Smooth muscle cell (in vitro differentiated cells): ENCODE results near the gene HMCN2. TPM values are rescaled to one million over a fixed set of nuclear protein-coding genes. Genes with fewer than 3 reads are reported as not detected.

Source experiments
- DNase-seq: peaks from one replicate; lab custom pipeline; 2025; ENCODE audit not compliant: unreplicated experiment; lab: John Stamatoyannopoulos, UW
- H2AFZ ChIP-seq: fragments of 200-600 bp; sonication (generic); 2 replicates; pipeline ENCODE4 v1.6.0; 2016; ENCODE audit warnings: antibody characterized with exemption, low read depth, mild to moderate bottlenecking
- H3F3A ChIP-seq: fragments of 200-600 bp; sonication (generic); 2 replicates; pipeline ENCODE4 v1.6.0; 2017; ENCODE audit warnings: antibody characterized with exemption, low read depth
- H3K27ac ChIP-seq: fragments of 200-600 bp; sonication (generic); 2 replicates; pipeline ENCODE4 v1.5.1; 2016; ENCODE audit warnings: low read depth, mild to moderate bottlenecking
- H3K27me3 ChIP-seq: fragments of 200-600 bp; sonication (generic); 2 replicates; pipeline ENCODE4 v1.6.1; 2016; ENCODE audit warnings: low read depth, mild to moderate bottlenecking
- H3K36me3 ChIP-seq: fragments of 200-600 bp; sonication (generic); 2 replicates; pipeline ENCODE4 v1.5.1; 2016; ENCODE audit warnings: low read depth
- H3K4me1 ChIP-seq: fragments of 200-600 bp; sonication (generic); 2 replicates; pipeline ENCODE4 v1.5.1; 2016; ENCODE audit warnings: low read depth
- H3K4me2 ChIP-seq: fragments of 200-600 bp; sonication (generic); 2 replicates; pipeline ENCODE4 v1.6.0; 2016; ENCODE audit warnings: mild to moderate bottlenecking
- H3K4me3 ChIP-seq: fragments of 200-600 bp; sonication (generic); 2 replicates; pipeline ENCODE4 v1.5.1; 2016; ENCODE audit warnings: mild to moderate bottlenecking
- H3K79me2 ChIP-seq: fragments of 200-600 bp; sonication (generic); 2 replicates; pipeline ENCODE4 v1.6.0; 2016; ENCODE audit warnings: low read depth, mild to moderate bottlenecking
- H3K9ac ChIP-seq: fragments of 200-600 bp; sonication (generic); 2 replicates; pipeline ENCODE4 v1.6.0; 2016; ENCODE audit warnings: low read depth
- H3K9me3 ChIP-seq: fragments of 200-600 bp; sonication (generic); replicated peaks from 2 replicates; pipeline ENCODE4 v1.5.1; 2016; ENCODE audit warnings: low read depth
- H4K20me1 ChIP-seq: fragments of 200-600 bp; sonication (generic); 2 replicates; pipeline ENCODE4 v1.6.0; 2016; ENCODE audit warnings: low read depth
- WGBS: methylation state at CpG from one replicate; pipeline ENCODE4 v1.1.7; 2016; ENCODE audit warnings: low lambda C conversion rate; 5-methylcytosine and 5-hydroxymethylcytosine counted together
- polyA plus RNA-seq: library from polyadenylated mRNA; unstranded; fragments of >200 nt; fragmentation: Nextera tagmentation; extraction: Ambion mirVana; gene quantifications from 2 replicates; pipeline ENCODE4 v1.2.1, GENCODE V29; 2016
- total RNA-seq: library from RNA; depleted of rRNA; stranded (reverse); fragments of >200 nt; gene quantifications from 2 replicates; pipeline ENCODE4 v1.2.3, GENCODE V29; 2014
- TF ChIP-seq, protein P1 (sequence below): fragments of 200-600 bp; sonication (generic); IDR thresholded peaks from 2 replicates; pipeline ENCODE4 v1.5.1; 2017; ENCODE audit warnings: borderline replicate concordance, mild to moderate bottlenecking, antibody characterized with exemption; ENCODE audit not compliant: insufficient read depth, poor library complexity, severe bottlenecking

The HMCN2 gene
- total and polyA plus RNA-seq, 2 experiments from 2014 or later: under 0.01 TPM; not detected in 1

DNA sequence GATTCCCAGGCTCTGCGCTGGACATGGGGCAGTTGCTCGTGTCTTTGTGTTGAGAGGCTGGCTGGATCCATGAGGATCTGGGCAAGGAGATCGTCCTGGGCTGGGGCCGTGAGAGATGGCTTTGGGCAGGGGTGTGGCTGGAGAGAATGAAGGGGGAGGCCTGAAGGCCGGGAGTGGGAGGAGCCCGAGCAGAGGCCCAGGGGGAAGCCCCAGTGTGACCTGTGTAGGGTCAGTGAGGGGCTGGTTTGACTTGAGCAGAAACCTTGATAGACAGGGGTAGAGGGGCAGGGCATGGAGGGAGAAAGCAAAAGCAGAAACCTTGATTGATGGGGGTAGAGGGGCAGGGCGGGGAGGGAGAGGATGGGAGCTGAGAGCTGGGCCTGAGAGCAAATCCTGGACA is 124.8 kb downstream of the HMCN2 start:
- Histone ChIP-seq H3F3A (no peaks in the 10 kb centered on the region), H3K4me3 (no peak overlapping the region), H3K27me3 (no peaks in the 10 kb centered on the region), H2AFZ (no peak overlapping the region), H3K9ac (no peak overlapping the region), H3K36me3 (no peaks in the 10 kb centered on the region), H3K27ac (no peak overlapping the region), H3K79me2 (no peaks in the 10 kb centered on the region), H3K4me1 (peaks cover 4% of the 10 kb centered on the region), H4K20me1 (no peaks in the 10 kb centered on the region), H3K4me2 (no peak overlapping the region), H3K9me3 (no peaks in the 10 kb centered on the region)
- DNase-seq: no peak
- TF ChIP-seq, protein P1, sequence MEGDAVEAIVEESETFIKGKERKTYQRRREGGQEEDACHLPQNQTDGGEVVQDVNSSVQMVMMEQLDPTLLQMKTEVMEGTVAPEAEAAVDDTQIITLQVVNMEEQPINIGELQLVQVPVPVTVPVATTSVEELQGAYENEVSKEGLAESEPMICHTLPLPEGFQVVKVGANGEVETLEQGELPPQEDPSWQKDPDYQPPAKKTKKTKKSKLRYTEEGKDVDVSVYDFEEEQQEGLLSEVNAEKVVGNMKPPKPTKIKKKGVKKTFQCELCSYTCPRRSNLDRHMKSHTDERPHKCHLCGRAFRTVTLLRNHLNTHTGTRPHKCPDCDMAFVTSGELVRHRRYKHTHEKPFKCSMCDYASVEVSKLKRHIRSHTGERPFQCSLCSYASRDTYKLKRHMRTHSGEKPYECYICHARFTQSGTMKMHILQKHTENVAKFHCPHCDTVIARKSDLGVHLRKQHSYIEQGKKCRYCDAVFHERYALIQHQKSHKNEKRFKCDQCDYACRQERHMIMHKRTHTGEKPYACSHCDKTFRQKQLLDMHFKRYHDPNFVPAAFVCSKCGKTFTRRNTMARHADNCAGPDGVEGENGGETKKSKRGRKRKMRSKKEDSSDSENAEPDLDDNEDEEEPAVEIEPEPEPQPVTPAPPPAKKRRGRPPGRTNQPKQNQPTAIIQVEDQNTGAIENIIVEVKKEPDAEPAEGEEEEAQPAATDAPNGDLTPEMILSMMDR: no peak
- 67% methylated on average over 6 of the region's 7 CpGs for WGBS

DNA sequence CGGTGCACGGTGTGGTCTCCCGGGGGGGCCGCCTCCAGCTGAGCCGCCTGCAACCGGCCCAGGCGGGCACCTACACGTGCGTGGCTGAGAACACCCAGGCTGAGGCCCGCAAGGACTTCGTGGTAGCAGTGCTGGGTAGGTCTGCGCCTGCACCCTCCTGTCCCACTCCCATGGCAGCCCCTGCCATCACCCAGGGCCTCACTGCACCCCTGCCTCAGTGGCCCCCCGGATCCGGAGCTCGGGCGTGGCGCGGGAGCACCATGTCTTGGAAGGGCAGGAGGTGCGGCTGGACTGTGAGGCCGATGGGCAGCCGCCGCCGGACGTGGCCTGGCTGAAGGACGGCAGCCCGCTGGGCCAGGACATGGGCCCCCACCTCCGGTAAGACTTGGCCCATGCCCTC is 125.4 kb downstream of the HMCN2 start:
- H4K20me1 ChIP-seq: no peaks in the 10 kb centered on the region
- H3K4me3 ChIP-seq: no peak overlapping the region
- WGBS: 97% methylated on average over 26 of the region's 27 CpGs

DNA sequence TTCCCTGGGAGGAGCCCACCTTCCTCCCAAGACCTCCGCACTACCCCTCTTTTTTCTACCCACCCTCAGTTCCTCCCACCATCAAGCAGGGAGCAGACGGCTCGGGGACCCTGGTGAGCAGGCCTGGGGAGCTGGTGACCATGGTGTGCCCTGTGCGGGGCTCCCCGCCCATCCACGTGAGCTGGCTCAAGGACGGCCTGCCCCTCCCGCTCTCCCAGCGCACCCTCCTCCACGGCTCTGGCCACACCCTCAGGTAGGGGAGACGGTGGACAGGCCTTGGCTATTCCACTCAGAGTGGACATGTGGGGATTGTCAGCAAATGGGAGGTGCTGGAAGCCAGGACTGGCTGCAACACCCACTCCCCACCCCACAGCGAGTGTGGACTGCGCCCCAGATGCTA is 126.3 kb downstream of the HMCN2 start:
- peaks cover 4% of the 10 kb centered on the region for H3K4me1 ChIP-seq
- no peak for DNase-seq
- no peak overlapping the region for H3K4me2 ChIP-seq
- H3K79me2 ChIP-seq: no peaks in the 10 kb centered on the region
- no peaks in the 10 kb centered on the region for H3K9me3 ChIP-seq
- 94% methylated on average over 13 of the region's 13 CpGs for WGBS
- TF ChIP-seq, protein P1: no peak
- no peaks in the 10 kb centered on the region for H3K36me3 ChIP-seq
- H3K9ac ChIP-seq: no peak overlapping the region
- H4K20me1 ChIP-seq: no peaks in the 10 kb centered on the region
- no peak overlapping the region for H3K4me3 ChIP-seq
- H3K27ac ChIP-seq: no peak overlapping the region
- no peaks in the 10 kb centered on the region for H3K27me3 ChIP-seq
- H2AFZ ChIP-seq: no peak overlapping the region
- H3F3A ChIP-seq: no peaks in the 10 kb centered on the region

More for the DNA sequence above, 125.4 kb downstream of the HMCN2 start:
- H3K9ac ChIP-seq: no peak overlapping the region
- H3K36me3 ChIP-seq: no peaks in the 10 kb centered on the region
- H2AFZ ChIP-seq: no peak overlapping the region
- peaks cover 4% of the 10 kb centered on the region for H3K4me1 ChIP-seq
- TF ChIP-seq, protein P1: no peak
- DNase-seq: no peak
- no peaks in the 10 kb centered on the region for H3K79me2 ChIP-seq
- no peaks in the 10 kb centered on the region for H3F3A ChIP-seq
- H3K27me3 ChIP-seq: no peaks in the 10 kb centered on the region
- H3K4me2 ChIP-seq: no peak overlapping the region
- H3K9me3 ChIP-seq: no peaks in the 10 kb centered on the region
- no peak overlapping the region for H3K27ac ChIP-seq

DNA sequence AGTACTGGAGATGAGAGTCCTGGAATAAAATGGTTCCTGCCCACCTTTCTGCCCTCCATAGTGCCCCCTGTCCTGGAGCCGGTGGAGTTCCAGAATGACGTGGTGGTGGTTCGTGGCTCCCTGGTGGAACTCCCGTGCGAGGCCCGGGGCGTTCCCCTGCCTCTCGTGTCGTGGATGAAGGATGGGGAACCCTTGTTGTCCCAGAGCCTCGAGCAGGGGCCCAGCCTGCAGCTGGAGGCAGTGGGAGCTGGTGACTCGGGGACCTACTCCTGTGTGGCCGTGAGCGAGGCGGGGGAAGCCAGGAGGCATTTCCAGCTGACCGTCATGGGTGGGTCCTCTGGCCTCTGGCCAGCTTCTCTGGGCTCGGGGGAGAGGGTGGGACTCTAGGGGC is 128.1 kb downstream of the HMCN2 start:
- 90% methylated on average over 14 of the region's 16 CpGs for WGBS
- no peaks in the 10 kb centered on the region for H3K79me2 ChIP-seq
- H3K9ac ChIP-seq: no peak overlapping the region
- H3K9me3 ChIP-seq: no peaks in the 10 kb centered on the region
- H3K4me2 ChIP-seq: no peak overlapping the region
- DNase-seq: no peak
- H2AFZ ChIP-seq: no peak overlapping the region
- H3K4me3 ChIP-seq: no peak overlapping the region
- no peak overlapping the region for H3K27ac ChIP-seq
- no peaks in the 10 kb centered on the region for H3K36me3 ChIP-seq
- no peaks in the 10 kb centered on the region for H4K20me1 ChIP-seq
- TF ChIP-seq, protein P1: no peak
- no peaks in the 10 kb centered on the region for H3F3A ChIP-seq
- H3K4me1 ChIP-seq: peaks cover 4% of the 10 kb centered on the region
- no peaks in the 10 kb centered on the region for H3K27me3 ChIP-seq
